Dendritic cell treated with granulocyte-macrophage colony-stimulating factor and Interleukin-4, amounts not matched to agents 40 ng/mL and 50 ng/mL, for 4 days (primary cell): ENCODE data around the gene HNRNPCL1.
"Not testable (repeated sequence)": the region's sequence is repeated elsewhere in the genome, so short reads cannot be mapped to it uniquely, and the experiment has no call there.

Source experiments
- H3K27ac Mint-ChIP-seq: one replicate; pipeline ENCODE4 v1.8.0; 2022; ENCODE audit warnings: mild to moderate bottlenecking, mixed read lengths
- H3K27me3 Mint-ChIP-seq: one replicate; pipeline ENCODE4 v1.8.0; 2022; ENCODE audit warnings: mild to moderate bottlenecking, mixed read lengths
- H3K36me3 Mint-ChIP-seq: one replicate; pipeline ENCODE4 v1.8.0; 2022; ENCODE audit warnings: low read depth, mixed read lengths
- H3K4me1 Mint-ChIP-seq: one replicate; pipeline ENCODE4 v1.8.0; 2022; ENCODE audit warnings: low read depth, mixed read lengths
- H3K4me3 Mint-ChIP-seq: one replicate; pipeline ENCODE4 v1.8.0; 2022; ENCODE audit warnings: mild to moderate bottlenecking, moderate library complexity, mixed read lengths
- H3K9me3 Mint-ChIP-seq: one replicate; pipeline ENCODE4 v1.8.0; 2022; ENCODE audit warnings: mixed read lengths
- intact Hi-C: fragments of 100-400 bp; cut with micrococcal nuclease; formaldehyde crosslinking; loops from one replicate; pipeline ENCODE4 v1.15.0; 2022

HNRNPCL1 gene

DNA sequence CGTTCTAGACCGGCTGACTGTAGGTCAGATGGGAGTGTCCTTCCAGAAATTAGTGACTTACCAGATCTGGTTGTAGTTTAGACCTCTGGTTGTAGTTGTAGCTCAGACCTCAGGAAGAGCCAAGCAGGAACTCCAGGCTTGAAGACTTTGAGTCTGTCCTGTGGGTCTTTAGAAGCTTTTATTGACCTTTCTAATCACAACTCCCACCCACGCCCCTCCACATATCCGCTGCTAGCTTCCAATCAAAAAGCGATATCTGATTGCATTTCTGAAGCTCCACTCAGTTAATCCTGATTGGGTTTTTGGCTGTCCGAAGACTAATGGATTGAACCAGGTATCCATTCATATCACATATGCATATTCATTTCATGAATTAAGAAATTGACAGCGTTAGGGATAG, at the start of gene HNRNPCL1:
TSS of gene HNRNPCL1 (minus strand) at position 101 of the 400 bp plus-strand sequence. CDS start 431 bp downstream, outside the sequence.
- H3K27me3 Mint-ChIP-seq, H3K36me3 Mint-ChIP-seq, intact Hi-C loops, H3K9me3 Mint-ChIP-seq, H3K4me1 Mint-ChIP-seq, H3K4me3 Mint-ChIP-seq, H3K27ac Mint-ChIP-seq: not testable (repeated sequence)

DNA sequence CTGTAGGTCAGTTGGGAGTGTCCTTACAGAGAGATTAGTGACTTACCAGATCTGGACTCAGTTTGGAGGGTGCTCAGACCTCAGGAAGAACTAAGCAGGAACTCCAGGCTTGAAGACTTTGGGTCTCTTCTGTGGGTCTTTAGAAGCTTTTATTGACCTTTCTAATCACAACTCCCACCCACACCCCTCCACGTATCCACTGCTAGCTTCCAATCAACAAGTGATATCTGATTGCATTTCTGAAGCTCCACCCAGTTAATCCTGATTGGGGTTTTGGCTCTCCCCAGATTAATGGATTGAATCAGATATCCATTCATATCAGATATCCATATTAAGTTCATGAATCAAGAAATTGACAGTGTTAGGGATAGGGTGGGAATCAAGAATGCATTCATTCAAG, 49.6 kb upstream of the HNRNPCL1 start, which contains the start of gene PRAMEF10:
TSS of gene PRAMEF10 (minus strand) at position 101 of the 400 bp plus-strand sequence. CDS start 2,423 bp downstream, outside the sequence.
- H3K4me3 Mint-ChIP-seq, intact Hi-C loops, H3K36me3 Mint-ChIP-seq, H3K27me3 Mint-ChIP-seq, H3K4me1 Mint-ChIP-seq, H3K27ac Mint-ChIP-seq, H3K9me3 Mint-ChIP-seq: not testable (repeated sequence)

DNA sequence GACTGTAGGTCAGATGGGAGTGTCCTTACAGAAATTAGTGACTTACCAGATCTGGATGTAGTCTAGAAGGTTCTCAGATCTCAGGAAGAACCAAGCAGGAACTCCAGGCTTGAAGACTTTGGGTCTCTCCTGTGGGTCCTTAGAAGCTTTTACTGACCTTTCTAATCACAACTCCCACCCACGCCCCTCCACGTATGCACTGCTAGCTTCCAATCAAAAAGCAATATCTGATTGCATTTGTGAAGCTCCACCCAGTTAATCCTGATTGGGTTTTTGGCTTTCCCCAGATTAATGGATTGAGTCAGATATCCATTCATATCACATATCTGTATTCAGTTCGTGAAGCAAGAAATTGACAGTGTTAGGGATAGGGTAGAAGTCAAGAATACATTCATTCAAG, 37.6 kb upstream of the HNRNPCL1 start, which contains the start of gene PRAMEF4:
TSS of gene PRAMEF4 (minus strand) at position 101 of the 400 bp plus-strand sequence. CDS start 2,807 bp downstream, outside the sequence.
- H3K4me1 Mint-ChIP-seq, H3K36me3 Mint-ChIP-seq, H3K9me3 Mint-ChIP-seq, H3K4me3 Mint-ChIP-seq, H3K27ac Mint-ChIP-seq, intact Hi-C loops, H3K27me3 Mint-ChIP-seq: not testable (repeated sequence)

DNA sequence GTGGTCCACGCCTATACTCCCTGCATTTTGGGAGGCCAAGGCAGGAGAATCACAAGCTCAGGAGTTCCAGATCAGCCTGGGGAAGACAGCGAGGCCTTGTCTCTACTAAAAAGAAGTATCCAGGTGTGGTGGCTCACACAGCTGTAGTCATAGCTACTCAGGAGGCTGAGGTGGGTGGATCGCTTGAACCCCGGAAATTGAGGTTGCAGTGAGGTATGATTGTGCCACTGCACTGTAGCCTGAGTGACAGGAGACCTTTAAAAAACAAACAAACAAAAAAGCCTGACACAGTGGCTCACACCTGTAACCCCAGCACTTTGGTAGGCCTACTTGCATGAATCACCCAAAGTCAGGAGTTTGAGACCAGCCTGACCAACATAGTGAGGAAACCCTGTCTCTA, 29.9 kb upstream of the HNRNPCL1 start:
- intact Hi-C loops, H3K4me1 Mint-ChIP-seq, H3K27ac Mint-ChIP-seq: not testable (repeated sequence)

DNA sequence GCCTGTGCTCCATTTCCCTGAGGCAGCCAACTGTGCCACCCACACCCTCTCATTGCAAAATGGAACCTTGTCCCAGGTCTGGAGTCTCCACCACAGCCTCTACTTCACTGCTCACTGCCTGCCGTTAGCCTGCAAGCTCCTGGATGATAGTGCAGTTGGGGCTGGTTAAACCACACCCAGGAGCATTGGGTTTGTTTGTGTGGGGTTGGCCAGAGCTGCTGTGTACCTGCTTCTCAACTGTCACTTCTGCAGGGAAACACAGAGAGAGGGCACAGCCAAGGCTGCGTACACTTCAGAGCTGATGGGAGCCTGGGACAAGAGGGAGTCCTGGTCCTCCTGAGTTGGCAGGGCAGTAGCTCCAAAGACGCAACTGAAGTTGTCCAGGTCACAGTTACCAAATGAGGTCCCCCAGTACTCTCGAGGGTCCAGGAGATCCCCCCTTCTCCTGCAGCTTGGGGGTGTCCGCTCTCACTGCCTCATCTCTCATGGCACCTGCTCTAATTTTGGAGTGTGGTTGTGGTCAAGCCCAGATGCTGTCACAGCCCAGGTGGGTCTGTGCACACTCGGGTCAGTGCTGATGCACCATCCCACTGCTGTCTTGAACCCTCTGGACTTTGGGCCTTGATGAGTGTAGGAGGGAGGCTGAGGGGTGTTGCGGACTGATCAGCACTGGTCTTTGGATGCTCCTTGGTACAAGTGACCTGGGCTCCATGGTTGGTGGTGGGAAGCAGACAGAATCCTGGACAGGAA, 14.8 kb upstream of the HNRNPCL1 start:
- intact Hi-C loops, H3K9me3 Mint-ChIP-seq, H3K4me1 Mint-ChIP-seq, H3K27me3 Mint-ChIP-seq, H3K4me3 Mint-ChIP-seq, H3K36me3 Mint-ChIP-seq, H3K27ac Mint-ChIP-seq: not testable (repeated sequence)

More for the DNA sequence above, 29.9 kb upstream of the HNRNPCL1 start:
- not testable (repeated sequence) for H3K36me3 Mint-ChIP-seq, H3K4me3 Mint-ChIP-seq, H3K27me3 Mint-ChIP-seq, H3K9me3 Mint-ChIP-seq

DNA sequence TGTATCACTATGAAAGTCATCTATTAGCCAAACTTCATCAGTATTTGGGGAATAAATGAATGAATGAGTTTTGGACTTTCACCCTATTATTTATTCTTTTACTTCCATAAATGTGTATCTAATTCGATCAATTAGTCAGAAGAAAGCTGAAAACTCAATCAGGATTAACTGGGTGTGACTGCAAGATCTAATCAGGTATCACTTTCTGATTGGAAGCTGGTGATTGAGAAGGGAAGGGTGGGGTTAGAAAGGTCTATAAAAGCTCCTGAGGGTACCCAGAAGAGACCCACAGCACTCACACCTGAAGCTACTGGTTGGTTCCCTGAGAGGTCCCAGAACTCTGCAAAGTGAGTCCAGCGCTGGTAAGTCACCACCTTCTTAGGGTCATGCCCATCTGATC, 8.3 kb upstream of the HNRNPCL1 start, which contains the start of gene PRAMEF2:
TSS of gene PRAMEF2 (plus strand) at position 301 of the 400 bp plus-strand sequence. CDS start 1,924 bp downstream, outside the sequence.
- H3K36me3 Mint-ChIP-seq, intact Hi-C loops, H3K27ac Mint-ChIP-seq, H3K4me3 Mint-ChIP-seq, H3K4me1 Mint-ChIP-seq, H3K27me3 Mint-ChIP-seq, H3K9me3 Mint-ChIP-seq: not testable (repeated sequence)

DNA sequence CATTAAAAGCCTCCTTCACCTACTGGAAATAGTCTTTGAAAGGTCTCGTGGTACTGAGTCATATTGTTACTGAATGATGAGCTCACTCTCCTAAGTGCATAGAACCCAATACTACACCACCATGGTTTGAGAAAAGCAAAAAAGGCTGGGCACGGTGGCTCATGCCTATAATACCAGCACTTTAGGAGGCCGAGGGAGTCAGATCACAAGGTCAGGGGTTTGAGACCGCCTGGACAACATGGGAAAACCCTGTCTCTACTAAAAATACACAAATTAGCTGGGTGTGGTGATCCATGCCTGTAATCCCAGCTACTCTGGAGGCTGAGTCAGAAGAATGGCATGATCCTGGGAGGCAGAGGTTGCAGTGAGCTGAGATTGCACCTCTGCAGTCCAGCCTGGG, 3.3 kb upstream of the HNRNPCL1 start:
- Mint-ChIP-seq H3K4me1 (no peaks in the 10 kb centered on the region), H3K27ac (no peak overlapping the region), H3K36me3 (no peaks in the 10 kb centered on the region), H3K27me3 (no peaks in the 10 kb centered on the region), H3K9me3 (no peaks in the 10 kb centered on the region), H3K4me3 (no peak overlapping the region)
- intact Hi-C loops = no loop called here

DNA sequence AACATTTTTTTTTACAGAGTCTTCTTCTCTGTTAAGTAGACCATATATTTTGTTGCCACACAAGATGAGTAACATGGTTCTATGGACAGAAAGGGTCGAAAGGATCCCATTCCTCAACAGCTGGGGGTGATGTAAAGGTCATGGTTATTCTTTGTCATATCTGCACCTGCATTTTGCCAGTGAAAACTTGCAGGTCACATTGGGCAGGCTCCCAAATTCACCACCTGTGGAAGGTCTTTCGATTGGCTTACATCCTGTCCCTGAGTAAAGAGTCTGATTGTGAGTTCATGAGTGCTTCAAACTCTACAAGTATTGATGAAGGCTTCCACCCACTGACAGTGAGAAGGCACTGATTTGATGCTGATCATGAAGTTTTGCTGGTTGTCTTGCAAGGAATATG, 15.3 kb downstream of the HNRNPCL1 start:
- H3K27me3 Mint-ChIP-seq, H3K4me1 Mint-ChIP-seq, H3K27ac Mint-ChIP-seq, intact Hi-C loops, H3K36me3 Mint-ChIP-seq, H3K4me3 Mint-ChIP-seq, H3K9me3 Mint-ChIP-seq: not testable (repeated sequence)

DNA sequence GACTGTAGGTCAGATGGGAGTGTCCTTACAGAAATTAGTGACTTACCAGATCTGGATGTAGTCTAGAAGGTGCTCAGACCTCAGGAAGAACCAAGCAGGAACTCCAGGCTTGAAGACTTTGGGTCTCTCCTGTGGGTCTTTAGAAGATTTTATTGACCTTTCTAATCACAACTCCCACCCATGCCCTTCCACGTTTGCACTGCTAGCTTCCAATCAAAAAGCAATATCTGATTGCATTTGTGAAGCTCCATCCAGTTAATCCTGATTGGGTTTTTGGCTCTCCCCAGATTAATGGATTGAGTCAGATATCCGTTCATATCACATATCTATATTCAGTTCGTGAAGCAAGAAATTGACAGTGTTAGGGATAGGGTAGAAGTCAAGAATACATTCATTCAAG, 17.2 kb downstream of the HNRNPCL1 start, which contains the start of gene PRAMEF11:
TSS of gene PRAMEF11 (minus strand) at position 101 of the 400 bp plus-strand sequence. CDS start 2,621 bp downstream, outside the sequence.
- H3K9me3 Mint-ChIP-seq, H3K4me3 Mint-ChIP-seq, H3K4me1 Mint-ChIP-seq, H3K27me3 Mint-ChIP-seq, H3K27ac Mint-ChIP-seq, intact Hi-C loops, H3K36me3 Mint-ChIP-seq: not testable (repeated sequence)

DNA sequence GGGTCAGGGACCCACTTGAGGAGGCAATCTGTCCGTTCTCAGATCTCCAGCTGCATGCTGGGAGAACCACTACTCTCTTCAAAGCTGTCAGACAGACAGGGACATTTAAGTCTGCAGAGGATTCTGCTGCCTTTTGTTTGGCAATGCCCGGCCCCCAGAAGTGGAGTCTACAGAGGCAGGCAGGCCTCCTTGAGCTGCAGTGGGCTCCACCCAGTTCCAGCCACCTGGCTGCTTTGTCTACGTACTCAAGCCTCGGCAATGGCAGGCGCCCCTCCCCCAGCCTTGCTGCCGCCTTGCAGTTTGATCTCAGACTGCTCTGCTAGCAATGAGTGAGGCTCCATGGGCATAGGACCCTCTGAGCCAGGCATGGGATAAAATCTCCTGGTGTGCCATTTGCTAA, 29.5 kb downstream of the HNRNPCL1 start:
- H3K4me1 Mint-ChIP-seq, H3K4me3 Mint-ChIP-seq, H3K36me3 Mint-ChIP-seq, intact Hi-C loops, H3K9me3 Mint-ChIP-seq, H3K27ac Mint-ChIP-seq, H3K27me3 Mint-ChIP-seq: not testable (repeated sequence)

DNA sequence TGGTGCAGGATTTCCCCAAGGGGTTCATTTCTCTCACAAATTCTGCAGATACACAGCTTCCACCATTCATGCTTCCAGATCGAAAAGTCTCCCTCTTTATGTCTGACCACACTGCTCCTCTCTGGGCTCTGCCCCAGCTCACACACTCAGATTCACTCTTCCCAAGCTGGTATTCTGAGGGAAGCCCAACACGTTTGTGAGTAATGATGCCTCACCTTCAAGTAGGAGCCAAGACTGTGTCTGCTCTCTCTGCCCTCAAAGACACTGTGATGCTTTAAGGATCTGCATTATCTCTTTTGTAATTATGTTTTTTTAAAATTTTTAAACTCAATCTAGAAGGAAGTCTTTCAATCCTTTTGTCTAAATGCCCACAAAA, 37.1 kb downstream of the HNRNPCL1 start:
- H3K27me3 Mint-ChIP-seq = peaks cover 2% of the 10 kb centered on the region
- no peak overlapping the region for H3K27ac Mint-ChIP-seq
- H3K36me3 Mint-ChIP-seq = no peaks in the 10 kb centered on the region
- no peak overlapping the region for H3K4me3 Mint-ChIP-seq
- intact Hi-C loops = no loop called here
- no peaks in the 10 kb centered on the region for H3K4me1 Mint-ChIP-seq
- no peaks in the 10 kb centered on the region for H3K9me3 Mint-ChIP-seq

DNA sequence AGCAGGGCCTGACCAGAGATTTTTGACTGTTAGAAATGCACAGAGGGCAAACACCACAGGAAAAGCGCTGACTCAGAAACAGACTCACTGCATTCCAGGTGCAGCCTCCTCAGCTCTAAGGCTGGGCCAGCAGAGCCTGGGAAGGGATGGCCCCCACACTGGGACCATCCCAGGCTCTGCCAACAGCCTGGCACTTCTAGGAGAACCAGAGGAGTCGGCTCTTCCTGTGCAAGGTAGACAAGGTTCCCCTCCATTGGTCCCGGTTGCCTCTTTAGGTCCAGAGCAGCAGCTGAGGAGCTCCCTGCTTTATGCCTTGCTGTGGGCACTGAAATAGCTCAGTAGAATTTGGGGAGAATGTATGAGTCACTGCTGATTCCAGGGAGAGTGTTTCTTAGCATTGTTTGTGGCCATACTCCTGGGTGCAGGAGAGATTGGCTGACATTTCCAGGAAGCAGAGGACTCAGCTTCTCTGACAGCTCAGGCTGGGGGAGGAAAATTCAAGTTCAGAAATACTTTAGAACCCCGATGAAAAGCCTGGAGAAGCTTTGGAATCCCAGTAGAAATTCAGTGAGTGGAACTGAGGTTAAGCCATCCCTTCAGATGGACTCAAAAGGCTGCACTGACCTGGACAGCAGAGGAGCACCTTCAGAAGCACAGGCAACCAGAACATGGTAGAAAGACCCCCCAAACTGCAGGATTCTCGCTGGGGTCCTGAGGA, 37.7 kb downstream of the HNRNPCL1 start:
- no peaks in the 10 kb centered on the region for H3K9me3 Mint-ChIP-seq
- peaks cover 2% of the 10 kb centered on the region for H3K27me3 Mint-ChIP-seq
- H3K4me1 Mint-ChIP-seq = no peaks in the 10 kb centered on the region
- no peaks in the 10 kb centered on the region for H3K36me3 Mint-ChIP-seq
- intact Hi-C loops = no loop called here
- H3K27ac Mint-ChIP-seq = no peak overlapping the region
- H3K4me3 Mint-ChIP-seq = no peak overlapping the region

DNA sequence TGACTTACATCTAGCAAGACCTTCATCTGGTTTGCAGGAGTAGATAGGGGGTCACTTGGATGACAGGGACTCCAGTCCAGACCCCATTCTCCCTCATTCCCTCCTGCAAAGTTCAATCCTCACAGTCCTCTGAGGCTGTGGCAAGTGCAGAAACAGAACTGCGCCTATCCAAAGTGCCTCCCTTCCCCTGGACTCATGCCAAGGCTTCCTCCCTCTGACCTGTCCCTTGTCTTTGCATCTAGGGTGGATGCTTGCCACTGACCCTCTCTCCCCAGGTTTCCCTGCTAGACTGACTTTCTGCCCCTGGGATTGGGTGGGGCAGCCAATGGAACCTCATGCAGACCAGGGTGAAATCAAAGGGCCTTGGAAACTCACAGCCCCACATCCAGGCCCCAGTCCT, 38.6 kb downstream of the HNRNPCL1 start:
- H3K9me3 Mint-ChIP-seq = no peaks in the 10 kb centered on the region
- H3K36me3 Mint-ChIP-seq = no peaks in the 10 kb centered on the region
- H3K4me1 Mint-ChIP-seq = no peaks in the 10 kb centered on the region
- peaks cover 2% of the 10 kb centered on the region for H3K27me3 Mint-ChIP-seq
- H3K4me3 Mint-ChIP-seq = no peak overlapping the region
- intact Hi-C loops = no loop called here
- no peak overlapping the region for H3K27ac Mint-ChIP-seq

DNA sequence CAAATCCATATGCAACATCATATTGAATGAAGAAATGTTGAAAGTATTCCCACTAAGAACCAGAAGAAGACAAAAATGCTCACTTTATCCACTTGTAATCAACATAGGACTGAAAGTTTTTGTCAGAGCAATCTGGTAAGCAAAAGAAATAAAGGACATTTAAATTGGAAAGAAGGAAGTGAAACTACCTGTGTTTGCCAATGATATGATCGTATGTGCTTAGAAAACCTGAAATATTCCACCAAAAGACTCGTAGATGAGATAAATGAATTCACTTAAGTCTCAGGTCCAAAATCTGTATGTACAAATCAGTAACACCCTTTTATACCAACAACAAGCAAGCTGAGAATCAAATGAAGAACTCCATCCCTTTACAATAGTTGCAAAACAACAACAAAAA, 48.8 kb downstream of the HNRNPCL1 start:
- H3K36me3 Mint-ChIP-seq = no peaks in the 10 kb centered on the region
- no peak overlapping the region for H3K4me3 Mint-ChIP-seq
- intact Hi-C loops = no loop called here
- H3K4me1 Mint-ChIP-seq = no peaks in the 10 kb centered on the region
- H3K27me3 Mint-ChIP-seq = no peaks in the 10 kb centered on the region
- no peak overlapping the region for H3K27ac Mint-ChIP-seq
- H3K9me3 Mint-ChIP-seq = no peaks in the 10 kb centered on the region
